DND-41 (cell line): ENCODE measurements around the gene ENTPD5.

Experiments
- ATAC-seq: fragments of 200-7000 bp; cut with Tn5 transposase; 3 replicates; pipeline ENCODE4 v1.9.1; 2021; ENCODE audit warnings: low read depth; ENCODE audit not compliant: insufficient read depth
- DNase-seq: peaks from one replicate; pipeline ENCODE4 v3.0.0-alpha.2; 2020
- H2AFZ ChIP-seq: 2 replicates; pipeline ENCODE4 v1.6.0; 2012; ENCODE audit warnings: low read depth, low read length
- H3K27ac ChIP-seq: 2 replicates; pipeline ENCODE4 v1.5.1; 2012; ENCODE audit warnings: low read length, inconsistent platforms
- H3K27me3 ChIP-seq: fragments of 200-600 bp; sonication (generic); 2 replicates; pipeline ENCODE4 v1.6.0; 2012; ENCODE audit warnings: low read length, mild to moderate bottlenecking, inconsistent platforms; ENCODE audit not compliant: insufficient read depth, poor library complexity
- H3K36me3 ChIP-seq: 2 replicates; pipeline ENCODE4 v1.5.1; 2012; ENCODE audit warnings: low read length, inconsistent platforms; ENCODE audit not compliant: insufficient read depth
- H3K4me1 ChIP-seq: 2 replicates; pipeline ENCODE4 v1.5.1; 2012; ENCODE audit warnings: mild to moderate bottlenecking, low read length; ENCODE audit not compliant: insufficient read depth
- H3K4me2 ChIP-seq: 2 replicates; pipeline ENCODE4 v1.6.0; 2012; ENCODE audit warnings: mild to moderate bottlenecking, moderate library complexity, low read length, inconsistent platforms; ENCODE audit not compliant: insufficient read depth
- H3K4me3 ChIP-seq, 2 experiments: fragments of 200-600 bp in 1 of 2; shearing (Covaris generic) in 1 of 2; 2 replicates each; pipeline ENCODE4 v1.5.1; 2012 to 2016; ENCODE audit warnings: inconsistent platforms in 2 of 2, low read length in 2 of 2, mild to moderate bottlenecking in 2 of 2, low read depth in 1 of 2, moderate library complexity in 1 of 2
- H3K79me2 ChIP-seq: 2 replicates; pipeline ENCODE4 v1.6.0; 2012; ENCODE audit warnings: low read length, inconsistent platforms; ENCODE audit not compliant: insufficient read depth
- H3K9ac ChIP-seq: 2 replicates; pipeline ENCODE4 v1.6.0; 2012; ENCODE audit warnings: low read depth, mild to moderate bottlenecking, inconsistent platforms, low read length, moderate library complexity
- H3K9me3 ChIP-seq: 2 replicates; pipeline ENCODE4 v1.5.1; 2012; ENCODE audit warnings: low read length, moderate library complexity, mild to moderate bottlenecking, inconsistent platforms; ENCODE audit not compliant: insufficient read depth, severe bottlenecking
- H4K20me1 ChIP-seq: 2 replicates; pipeline ENCODE4 v1.6.0; 2012; ENCODE audit warnings: low read length; ENCODE audit not compliant: insufficient read depth
- EZH2 ChIP-seq: IDR thresholded peaks from 3 replicates; pipeline ENCODE4 v1.6.1; 2012; ENCODE audit warnings: borderline replicate concordance, low read depth, mild to moderate bottlenecking, moderate library complexity, low read length, inconsistent platforms; ENCODE audit not compliant: severe bottlenecking
- TF ChIP-seq, protein P1 (sequence below): IDR thresholded peaks from 2 replicates; pipeline ENCODE4 v1.5.1; 2012; ENCODE audit warnings: borderline replicate concordance, low read length, moderate library complexity, mild to moderate bottlenecking; ENCODE audit not compliant: poor library complexity, severe bottlenecking; ENCODE audit errors: extremely low read depth

ENTPD5 gene

DNA sequence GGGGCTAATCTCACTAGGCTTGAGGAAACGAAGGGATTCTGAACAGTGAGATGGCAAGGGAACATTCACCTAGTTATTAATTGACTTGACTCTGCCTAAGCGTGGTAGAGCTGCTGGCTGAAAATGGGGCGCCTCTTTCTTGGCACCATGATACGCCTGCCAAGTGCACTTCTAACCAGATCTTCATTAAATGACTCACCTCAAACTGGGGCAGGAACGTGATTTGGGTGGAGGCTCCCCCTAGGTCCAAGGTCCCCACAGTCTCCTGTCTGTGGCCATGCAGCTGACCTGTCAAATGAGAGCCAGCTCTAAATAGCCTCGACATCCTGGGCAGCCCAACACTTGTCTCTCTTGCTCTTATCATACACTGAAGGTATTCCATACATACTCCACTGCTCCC, 43.0 kb downstream of the ENTPD5 start:
- Histone ChIP-seq H3K27ac (no peak overlapping the region), H3K4me1 (no peaks in the 10 kb centered on the region), H4K20me1 (no peaks in the 10 kb centered on the region), H3K27me3 (no peaks in the 10 kb centered on the region), H3K36me3 (peaks cover 37% of the 10 kb centered on the region), H3K4me2 (no peak overlapping the region), H3K9me3 (no peaks in the 10 kb centered on the region), H3K9ac (no peak overlapping the region), H2AFZ (no peak overlapping the region), H3K4me3 (no peak overlapping the region), H3K79me2 (no peaks in the 10 kb centered on the region)
- no peak for TF ChIP-seq EZH2
- TF ChIP-seq, protein P1, sequence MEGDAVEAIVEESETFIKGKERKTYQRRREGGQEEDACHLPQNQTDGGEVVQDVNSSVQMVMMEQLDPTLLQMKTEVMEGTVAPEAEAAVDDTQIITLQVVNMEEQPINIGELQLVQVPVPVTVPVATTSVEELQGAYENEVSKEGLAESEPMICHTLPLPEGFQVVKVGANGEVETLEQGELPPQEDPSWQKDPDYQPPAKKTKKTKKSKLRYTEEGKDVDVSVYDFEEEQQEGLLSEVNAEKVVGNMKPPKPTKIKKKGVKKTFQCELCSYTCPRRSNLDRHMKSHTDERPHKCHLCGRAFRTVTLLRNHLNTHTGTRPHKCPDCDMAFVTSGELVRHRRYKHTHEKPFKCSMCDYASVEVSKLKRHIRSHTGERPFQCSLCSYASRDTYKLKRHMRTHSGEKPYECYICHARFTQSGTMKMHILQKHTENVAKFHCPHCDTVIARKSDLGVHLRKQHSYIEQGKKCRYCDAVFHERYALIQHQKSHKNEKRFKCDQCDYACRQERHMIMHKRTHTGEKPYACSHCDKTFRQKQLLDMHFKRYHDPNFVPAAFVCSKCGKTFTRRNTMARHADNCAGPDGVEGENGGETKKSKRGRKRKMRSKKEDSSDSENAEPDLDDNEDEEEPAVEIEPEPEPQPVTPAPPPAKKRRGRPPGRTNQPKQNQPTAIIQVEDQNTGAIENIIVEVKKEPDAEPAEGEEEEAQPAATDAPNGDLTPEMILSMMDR: no peak
- ATAC-seq (no peak), DNase-seq (no peak)

DNA sequence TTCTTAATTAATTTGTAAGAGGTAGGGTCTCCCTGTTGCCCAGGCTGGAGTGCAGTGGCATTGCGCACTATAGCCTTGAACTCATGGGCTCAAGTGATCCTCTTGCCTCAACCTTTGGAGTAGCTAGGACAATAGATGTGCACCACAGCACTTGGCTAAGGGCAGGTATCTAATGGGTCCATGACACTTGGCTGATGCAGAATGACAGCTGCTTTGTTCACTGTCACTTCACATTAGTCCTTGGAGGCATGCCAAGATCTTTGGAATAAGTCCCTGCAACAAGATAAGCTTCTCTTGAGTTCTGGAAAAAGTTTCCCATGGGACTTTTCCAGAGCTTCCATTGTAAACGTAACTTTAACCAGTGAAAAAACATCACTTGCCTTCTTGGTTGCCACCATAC, 45.6 kb downstream of the ENTPD5 start:
- no peaks in the 10 kb centered on the region for H3K27me3 ChIP-seq
- TF ChIP-seq, protein P1: no peak
- TF ChIP-seq EZH2: no peak
- no peaks in the 10 kb centered on the region for H3K79me2 ChIP-seq
- DNase-seq (no peak), ATAC-seq (no peak)
- no peaks in the 10 kb centered on the region for H4K20me1 ChIP-seq
- no peaks in the 10 kb centered on the region for H3K9me3 ChIP-seq
- H3K4me1 ChIP-seq: no peaks in the 10 kb centered on the region
- no peak overlapping the region for H2AFZ ChIP-seq
- no peak overlapping the region for H3K4me2 ChIP-seq
- H3K36me3 ChIP-seq: peaks cover 49% of the 10 kb centered on the region
- no peak overlapping the region for H3K4me3 ChIP-seq
- H3K27ac ChIP-seq: no peak overlapping the region
- H3K9ac ChIP-seq: no peak overlapping the region

DNA sequence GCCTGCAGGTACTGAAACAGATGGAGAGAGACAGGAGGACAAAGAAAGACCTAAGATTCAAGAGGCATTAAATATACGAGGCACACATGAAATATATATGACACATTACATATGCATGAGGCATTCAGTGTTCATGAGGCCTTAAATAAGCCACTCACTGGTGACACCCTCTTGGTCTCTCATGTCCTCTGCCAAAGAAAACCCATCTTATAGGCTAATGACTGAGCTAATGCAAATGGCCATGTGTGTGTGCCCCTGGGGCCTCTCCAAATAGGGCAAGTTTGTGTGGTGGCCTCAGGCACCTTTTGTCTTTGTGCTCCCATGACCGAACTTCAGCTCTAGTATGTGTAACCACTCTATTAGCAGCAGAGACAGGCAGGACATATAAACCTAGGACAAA, 50.2 kb downstream of the ENTPD5 start:
- Histone ChIP-seq H3K9ac (no peak overlapping the region), H3K36me3 (peaks cover 44% of the 10 kb centered on the region), H3K4me3 (no peak overlapping the region), H2AFZ (no peak overlapping the region), H3K4me1 (no peaks in the 10 kb centered on the region), H3K79me2 (no peaks in the 10 kb centered on the region), H3K9me3 (no peaks in the 10 kb centered on the region), H4K20me1 (no peaks in the 10 kb centered on the region), H3K27me3 (no peaks in the 10 kb centered on the region), H3K4me2 (no peak overlapping the region), H3K27ac (no peak overlapping the region)
- no peak for ATAC-seq
- TF ChIP-seq, protein P1: no peak
- no peak for TF ChIP-seq EZH2
- DNase-seq: no peak

DNA sequence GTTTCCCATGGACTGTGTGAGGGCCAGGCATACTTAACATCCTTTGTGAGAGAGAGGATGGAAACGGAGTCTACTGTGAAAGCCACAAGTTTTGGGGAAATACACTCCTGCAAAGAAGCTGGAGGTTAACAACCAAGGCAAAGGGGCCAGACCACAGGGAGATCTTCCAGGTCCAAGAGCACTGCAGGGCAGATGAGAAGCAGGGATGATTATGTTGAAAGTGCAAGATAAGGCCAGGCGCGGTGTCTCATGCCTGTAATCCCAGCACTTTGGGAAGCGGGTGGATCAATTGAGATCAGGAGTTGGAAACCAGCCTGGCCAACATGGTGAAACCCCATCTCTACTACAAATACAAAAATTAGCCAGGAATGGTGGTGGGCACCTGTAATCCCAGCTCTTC, 53.9 kb downstream of the ENTPD5 start:
- H2AFZ ChIP-seq: no peak overlapping the region
- no peak overlapping the region for H3K9ac ChIP-seq
- H3K79me2 ChIP-seq: no peaks in the 10 kb centered on the region
- no peaks in the 10 kb centered on the region for H3K9me3 ChIP-seq
- no peak overlapping the region for H3K4me2 ChIP-seq
- peaks cover 61% of the 10 kb centered on the region for H3K36me3 ChIP-seq
- no peak overlapping the region for H3K27ac ChIP-seq
- no peaks in the 10 kb centered on the region for H3K27me3 ChIP-seq
- DNase-seq (no peak), ATAC-seq (no peak)
- H3K4me3 ChIP-seq: no peak overlapping the region
- H3K4me1 ChIP-seq: no peaks in the 10 kb centered on the region
- TF ChIP-seq, protein P1: no peak
- no peak for TF ChIP-seq EZH2
- H4K20me1 ChIP-seq: no peaks in the 10 kb centered on the region
